HG02884 (cell line): ENCODE results near the gene SPNS2.

Experiments
- ATAC-seq: cut with Tn5 transposase; IDR thresholded peaks from one replicate; pipeline ENCODE4 v1.9.1; 2021; ENCODE audit warnings: mild to moderate bottlenecking, moderate library complexity; ENCODE audit not compliant: unreplicated experiment

The SPNS2 gene

GRCh38 chr17:4503283-4504025 lies 4.8 kb downstream of the SPNS2 start:
- ATAC-seq = no peak

- no peak for ATAC-seq
These were observed 5.5 kb downstream of the SPNS2 start for GRCh38 chr17:4504188-4504587.

- ATAC-seq = no peak
These were observed 6.5 kb downstream of the SPNS2 start for GRCh38 chr17:4505187-4505586.

- ATAC-seq = no peak
These were observed 7.6 kb downstream of the SPNS2 start for GRCh38 chr17:4506175-4506813.

GRCh38 chr17:4506892-4507291 lies 8.2 kb downstream of the SPNS2 start:
- ATAC-seq = no peak

- no peak for ATAC-seq
These were observed 8.9 kb downstream of the SPNS2 start for GRCh38 chr17:4507361-4508111.

GRCh38 chr17:4508207-4508606 lies 9.5 kb downstream of the SPNS2 start:
- ATAC-seq = no peak

GRCh38 chr17:4509401-4509800 lies 10.7 kb downstream of the SPNS2 start:
- ATAC-seq = no peak

- ATAC-seq = no peak
These were observed 11.4 kb downstream of the SPNS2 start for GRCh38 chr17:4509923-4510617.

GRCh38 chr17:4510618-4510941 lies 11.9 kb downstream of the SPNS2 start:
- no peak for ATAC-seq

- no peak for ATAC-seq
These were observed 12.7 kb downstream of the SPNS2 start for GRCh38 chr17:4511199-4511932.

GRCh38 chr17:4512156-4513112 lies 13.8 kb downstream of the SPNS2 start:
- no peak for ATAC-seq

- no peak for ATAC-seq
These were observed 14.7 kb downstream of the SPNS2 start for GRCh38 chr17:4513113-4514032.

GRCh38 chr17:4514206-4514605 lies 15.5 kb downstream of the SPNS2 start:
- no peak for ATAC-seq

GRCh38 chr17:4514779-4515178 lies 16.1 kb downstream of the SPNS2 start:
- no peak for ATAC-seq

- ATAC-seq = no peak
These were observed 16.8 kb downstream of the SPNS2 start for GRCh38 chr17:4515501-4515900.

- no peak for ATAC-seq
These were observed 18.1 kb downstream of the SPNS2 start for GRCh38 chr17:4516735-4517134.

- no peak for ATAC-seq
These were observed 20.2 kb downstream of the SPNS2 start for GRCh38 chr17:4518901-4519300.

GRCh38 chr17:4519361-4519788 lies 20.7 kb downstream of the SPNS2 start:
- no peak for ATAC-seq
